LNCAP (cell line): Measurements from ENCODE around the gene C9orf57.

Experiments
- CTCF ChIP-seq: fragments of 450-650 bp; IDR thresholded peaks from 2 replicates; pipeline ENCODE4 v1.5.1; 2017; ENCODE audit warnings: mild to moderate bottlenecking

The C9orf57 gene

GRCh38 chr9:72013292-72013760, 47.1 kb downstream of the C9orf57 start:
- no peak for TF ChIP-seq CTCF

DNA sequence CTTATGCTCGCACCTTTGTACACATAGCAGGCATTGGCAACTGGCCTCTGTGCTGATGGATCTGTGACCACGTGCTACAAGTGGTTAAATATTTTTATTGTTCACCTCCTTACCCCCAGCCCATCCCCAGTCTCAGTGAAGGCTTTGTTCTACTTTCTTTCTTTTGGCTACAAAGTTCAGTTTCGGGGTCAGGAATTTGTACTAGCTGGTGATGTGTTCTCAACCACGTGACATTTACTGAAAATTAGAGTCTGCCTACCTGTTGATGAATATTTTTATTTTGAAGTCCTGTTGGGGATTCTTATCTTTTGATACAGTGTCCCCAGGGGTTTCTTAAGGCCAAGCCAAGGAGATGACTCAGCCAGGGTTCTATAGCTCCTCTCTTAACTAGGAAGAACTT, 47.8 kb downstream of the C9orf57 start:
- no peak for TF ChIP-seq CTCF

- no peak for TF ChIP-seq CTCF
Measured at GRCh38 chr9:72006501-72006900, 53.9 kb downstream of the C9orf57 start.

DNA sequence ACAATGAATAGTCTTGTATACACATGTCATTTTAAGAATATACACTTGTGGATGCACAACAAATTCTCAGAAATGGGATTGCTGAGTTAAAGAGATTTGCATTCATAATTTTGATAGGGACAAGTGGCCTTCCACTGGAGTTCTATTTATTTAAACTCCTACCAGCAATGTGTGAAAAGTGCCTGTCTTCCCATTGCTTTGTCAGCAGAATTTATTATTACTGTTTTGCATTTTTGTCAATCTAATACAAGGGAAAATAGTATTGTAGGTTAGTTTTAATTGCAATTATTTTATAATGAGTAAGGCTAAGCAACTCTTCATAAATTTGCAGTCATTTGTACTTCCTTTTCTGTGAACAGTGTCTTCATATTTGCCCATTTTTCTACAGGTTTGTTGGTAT, 55.0 kb downstream of the C9orf57 start:
- no peak for TF ChIP-seq CTCF
